SU-DHL-6 (cell line): Measurements from ENCODE around the gene YTHDF1.

Experiments used
- H2AFZ ChIP-seq: fragments of 200-600 bp; sonication (generic); 2 replicates; pipeline ENCODE4 v1.6.1; 2014; ENCODE audit warnings: low read depth, mild to moderate bottlenecking, moderate library complexity, mixed read lengths, antibody characterized with exemption, low read length; ENCODE audit not compliant: severe bottlenecking
- H3F3A ChIP-seq: fragments of 200-600 bp; shearing (Covaris generic); 2 replicates; pipeline ENCODE4 v1.6.0; 2016; ENCODE audit warnings: antibody characterized with exemption, mild to moderate bottlenecking; ENCODE audit not compliant: insufficient read depth
- H3K27ac ChIP-seq: fragments of 200-600 bp; sonication (generic); 2 replicates; pipeline ENCODE4 v1.5.1; 2016; ENCODE audit warnings: low read depth, mild to moderate bottlenecking, low read length, moderate library complexity, mixed read lengths
- H3K27me3 ChIP-seq: fragments of 200-600 bp; sonication (generic), shearing (Covaris generic); 2 replicates; pipeline ENCODE4 v1.6.0; 2014; ENCODE audit warnings: mild to moderate bottlenecking, low read length
- H3K36me3 ChIP-seq: fragments of 200-600 bp; sonication (generic); 2 replicates; pipeline ENCODE4 v1.6.1; 2014; ENCODE audit warnings: mild to moderate bottlenecking, low read length, mixed read lengths
- H3K4me2 ChIP-seq: fragments of 300-600, 200-600 bp; shearing (Covaris generic), sonication (generic); 2 replicates; pipeline ENCODE4 v1.6.0; 2014; ENCODE audit warnings: low read length, low read depth, mild to moderate bottlenecking; ENCODE audit not compliant: poor library complexity, severe bottlenecking
- H3K4me3 ChIP-seq: fragments of 200-600 bp; sonication (generic); 2 replicates; pipeline ENCODE4 v1.5.1; 2014; ENCODE audit warnings: antibody characterized with exemption, low read length, mild to moderate bottlenecking, mixed read lengths; ENCODE audit not compliant: insufficient read depth, poor library complexity, severe bottlenecking
- H3K79me2 ChIP-seq: fragments of 200-600 bp; sonication (generic); 2 replicates; pipeline ENCODE4 v1.6.1; 2014; ENCODE audit warnings: mild to moderate bottlenecking, low read length, moderate library complexity; ENCODE audit not compliant: insufficient read depth
- H3K9ac ChIP-seq: fragments of 200-600 bp; sonication (generic); 2 replicates; pipeline ENCODE4 v1.7.0; 2014; ENCODE audit warnings: mild to moderate bottlenecking, low read length
- H3K9me2 ChIP-seq: fragments of 200-600 bp; sonication (generic); replicated peaks from 2 replicates; pipeline ENCODE4 v1.6.1; 2014; ENCODE audit warnings: low read length; ENCODE audit not compliant: insufficient read depth
- H3K9me3 ChIP-seq: fragments of 200-600 bp; sonication (generic); 2 replicates; pipeline ENCODE4 v1.6.1; 2014; ENCODE audit warnings: low read length, mixed read lengths; ENCODE audit not compliant: insufficient read depth
- H4K20me1 ChIP-seq: fragments of 200-600 bp; sonication (generic); 2 replicates; pipeline ENCODE4 v1.6.1; 2014; ENCODE audit warnings: low read depth, mild to moderate bottlenecking, antibody characterized with exemption, low read length, moderate library complexity, mixed read lengths
- CTCF ChIP-seq: fragments of 200-600 bp; sonication (generic); IDR thresholded peaks from one replicate; pipeline ENCODE4 v1.5.1; 2017; ENCODE audit warnings: antibody characterized with exemption, mild to moderate bottlenecking, low read length, moderate library complexity; ENCODE audit not compliant: insufficient read depth, poor library complexity, severe bottlenecking
- EZH2phosphoT487 ChIP-seq: fragments of 200-600 bp; sonication (generic), shearing (Covaris generic); conservative IDR thresholded peaks from 2 replicates; pipeline ENCODE4 v1.6.1; 2018; ENCODE audit warnings: mild to moderate bottlenecking, antibody characterized with exemption, low read length, moderate library complexity, mixed read lengths

The YTHDF1 gene

DNA sequence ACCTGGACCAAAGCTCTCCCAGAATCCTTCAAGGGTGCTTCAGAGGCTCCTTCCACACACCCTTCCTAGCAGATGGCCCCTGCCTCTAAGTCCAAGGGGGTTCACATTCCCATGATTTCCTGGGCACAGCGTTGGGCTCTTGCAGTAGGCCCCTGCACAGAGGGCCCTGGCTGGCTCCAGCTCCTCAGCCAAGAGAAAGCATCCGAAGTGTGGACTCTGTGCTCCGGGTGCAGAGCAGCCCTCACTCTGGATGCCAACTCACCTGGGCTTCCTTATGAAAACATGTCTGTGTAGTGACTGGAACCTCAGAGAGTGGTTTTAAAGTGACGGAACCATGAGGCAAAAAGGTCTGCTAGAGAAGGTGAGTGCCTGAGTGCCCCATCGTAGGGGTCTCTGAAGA, 11.6 kb downstream of the YTHDF1 start:
- Histone ChIP-seq H3K9me3 (no peaks in the 10 kb centered on the region), H3K9me2 (no peaks in the 10 kb centered on the region), H3K27ac (no peak overlapping the region), H3K36me3 (peaks cover 4% of the 10 kb centered on the region; the same call in 1 of the 2 replicates), H3K27me3 (no peaks in the 10 kb centered on the region), H4K20me1 (peaks cover 23% of the 10 kb centered on the region), H3F3A (no peaks in the 10 kb centered on the region), H3K4me3 (no peak overlapping the region), H2AFZ (no peak overlapping the region), H3K9ac (no peak overlapping the region), H3K4me2 (no peak overlapping the region), H3K79me2 (peaks cover 89% of the 10 kb centered on the region)
- TF ChIP-seq CTCF (no peak), EZH2phosphoT487 (no peak)

DNA sequence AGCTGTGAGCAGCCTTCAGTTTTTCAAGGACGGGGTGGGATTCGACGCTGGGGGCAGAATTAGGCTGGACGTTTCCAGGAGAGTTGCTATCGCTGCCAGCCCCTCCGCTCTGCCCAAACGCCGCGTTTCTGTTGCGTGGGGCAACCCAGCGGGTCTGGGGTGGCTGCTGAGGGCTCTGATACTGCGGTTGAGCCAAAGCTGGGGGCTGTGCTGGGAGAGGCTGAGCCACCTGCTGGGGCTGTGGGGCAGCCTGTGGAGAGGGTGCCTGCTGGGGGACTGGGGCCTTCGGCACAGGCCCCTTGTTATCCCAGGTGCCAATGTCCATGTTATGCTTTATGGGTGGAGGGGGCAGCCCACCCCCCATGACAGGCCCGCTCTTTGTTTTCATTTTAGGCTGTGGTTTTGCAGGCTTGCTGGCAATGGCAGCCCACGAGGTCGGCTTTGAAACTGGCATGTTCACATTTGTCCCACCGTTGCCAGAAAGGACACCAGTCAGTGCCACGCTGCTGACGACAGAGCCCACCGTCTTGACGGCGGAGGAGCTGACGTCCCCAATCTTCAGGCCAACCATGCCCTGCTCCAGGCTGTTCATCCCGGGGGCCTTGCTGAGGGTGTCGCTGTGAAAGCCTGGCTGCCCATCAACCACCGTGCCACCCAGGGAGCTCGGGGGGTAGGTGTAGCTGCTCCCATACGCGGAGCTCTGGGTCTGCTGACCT, 13.0 kb downstream of the YTHDF1 start:
- Histone ChIP-seq H3K36me3 (peaks cover 4% of the 10 kb centered on the region; the same call in 1 of the 2 replicates), H3K9me2 (no peaks in the 10 kb centered on the region), H3K27me3 (no peaks in the 10 kb centered on the region), H3K27ac (no peak overlapping the region), H3K9me3 (no peaks in the 10 kb centered on the region), H4K20me1 (peaks cover 14% of the 10 kb centered on the region), H3K79me2 (peaks cover 89% of the 10 kb centered on the region), H3F3A (no peaks in the 10 kb centered on the region), H3K9ac (no peak overlapping the region), H3K4me2 (no peak overlapping the region), H3K4me3 (no peak overlapping the region), H2AFZ (no peak overlapping the region)
- TF ChIP-seq EZH2phosphoT487, result no peak

DNA sequence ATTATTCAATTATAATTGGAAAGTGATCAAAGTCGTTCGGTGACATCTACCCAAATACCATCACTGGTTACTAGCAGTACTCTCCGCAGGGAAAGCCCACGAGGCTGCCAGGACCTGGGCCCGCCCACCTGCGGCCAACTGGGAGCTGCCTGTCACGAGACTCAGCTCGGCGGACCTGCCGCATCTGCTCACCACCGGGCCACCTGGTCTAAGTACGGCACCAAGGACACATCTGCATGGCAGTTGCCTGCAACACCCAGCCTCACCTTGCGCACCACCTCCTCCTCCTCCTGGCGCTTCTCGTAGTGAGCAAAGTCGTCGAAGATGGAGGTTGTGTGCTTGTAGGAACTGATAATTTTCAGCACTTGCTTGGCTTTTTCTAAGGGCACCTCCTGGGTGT, 13.9 kb downstream of the YTHDF1 start:
- Histone ChIP-seq H3K4me2 (no peak overlapping the region), H3K9me2 (no peaks in the 10 kb centered on the region), H3K79me2 (peaks cover 90% of the 10 kb centered on the region), H3K36me3 (peaks cover 4% of the 10 kb centered on the region; the same call in 1 of the 2 replicates), H3K27me3 (no peaks in the 10 kb centered on the region), H3K4me3 (no peak overlapping the region), H3F3A (no peaks in the 10 kb centered on the region), H3K27ac (no peak overlapping the region), H4K20me1 (peaks cover 20% of the 10 kb centered on the region), H3K9me3 (no peaks in the 10 kb centered on the region), H3K9ac (no peak overlapping the region), H2AFZ (no peak overlapping the region)
- TF ChIP-seq EZH2phosphoT487, result no peak
- no peak for TF ChIP-seq CTCF

- Histone ChIP-seq H3K9me2 (no peaks in the 10 kb centered on the region), H3K79me2 (peaks cover 66% of the 10 kb centered on the region), H3K4me3 (no peak overlapping the region), H2AFZ (no peak overlapping the region), H3K4me2 (no peak overlapping the region), H3K36me3 (peaks cover 4% of the 10 kb centered on the region; the same call in 1 of the 2 replicates), H3K9me3 (no peaks in the 10 kb centered on the region), H4K20me1 (peaks cover 25% of the 10 kb centered on the region), H3F3A (no peaks in the 10 kb centered on the region), H3K27me3 (no peaks in the 10 kb centered on the region), H3K27ac (no peak overlapping the region), H3K9ac (no peak overlapping the region)
- TF ChIP-seq EZH2phosphoT487, result no peak
- no peak for TF ChIP-seq CTCF
Measured at GRCh38 chr20:63198606-63199005, 17.3 kb downstream of the YTHDF1 start.
